Esophagus muscularis mucosa (tissue), 3 donors: ENCODE data around the gene GPI.

Experiments
- POLR2A ChIP-seq: fragments of 450-650 bp; IDR thresholded peaks from one replicate; pipeline ENCODE4 v1.6.1; 2017; ENCODE audit warnings: antibody characterized with exemption, moderate library complexity, mild to moderate bottlenecking, low read depth
- POLR2AphosphoS5 ChIP-seq, 2 donors: sonication (generic); formaldehyde crosslinking; IDR thresholded peaks; one replicate each; pipeline ENCODE4 v1.6.1; 2017; ENCODE audit warnings: antibody characterized with exemption in 2 of 2
- TF ChIP-seq, protein P1 (sequence below), 3 experiments: fragments of 200-600 bp in 2 of 3; fragments of 450-650 bp in 1 of 3; sonication (generic) in 2 of 3; IDR thresholded peaks; one replicate each; pipeline ENCODE4 v1.5.1; 2017 to 2019; ENCODE audit warnings: antibody characterized with exemption in 3 of 3, mild to moderate bottlenecking in 2 of 3, moderate library complexity in 1 of 3

- TF ChIP-seq, protein P1, sequence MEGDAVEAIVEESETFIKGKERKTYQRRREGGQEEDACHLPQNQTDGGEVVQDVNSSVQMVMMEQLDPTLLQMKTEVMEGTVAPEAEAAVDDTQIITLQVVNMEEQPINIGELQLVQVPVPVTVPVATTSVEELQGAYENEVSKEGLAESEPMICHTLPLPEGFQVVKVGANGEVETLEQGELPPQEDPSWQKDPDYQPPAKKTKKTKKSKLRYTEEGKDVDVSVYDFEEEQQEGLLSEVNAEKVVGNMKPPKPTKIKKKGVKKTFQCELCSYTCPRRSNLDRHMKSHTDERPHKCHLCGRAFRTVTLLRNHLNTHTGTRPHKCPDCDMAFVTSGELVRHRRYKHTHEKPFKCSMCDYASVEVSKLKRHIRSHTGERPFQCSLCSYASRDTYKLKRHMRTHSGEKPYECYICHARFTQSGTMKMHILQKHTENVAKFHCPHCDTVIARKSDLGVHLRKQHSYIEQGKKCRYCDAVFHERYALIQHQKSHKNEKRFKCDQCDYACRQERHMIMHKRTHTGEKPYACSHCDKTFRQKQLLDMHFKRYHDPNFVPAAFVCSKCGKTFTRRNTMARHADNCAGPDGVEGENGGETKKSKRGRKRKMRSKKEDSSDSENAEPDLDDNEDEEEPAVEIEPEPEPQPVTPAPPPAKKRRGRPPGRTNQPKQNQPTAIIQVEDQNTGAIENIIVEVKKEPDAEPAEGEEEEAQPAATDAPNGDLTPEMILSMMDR (IDR thresholded peaks at IDR 0.05), result no peak
- TF ChIP-seq POLR2AphosphoS5 (IDR thresholded peaks at IDR 0.05) (no peak), POLR2A (no peak)
Observed at GRCh38 chr19:34357431-34357830, 7.6 kb upstream of the GPI start.
